Adrenal gland (tissue), 12 donors: Measurements from ENCODE around the gene GCHFR. TPM values are rescaled to one million over a fixed set of nuclear protein-coding genes. Genes with fewer than 3 reads are reported as not detected.

Experiments
- DNase-seq, 7 donors: peaks; one replicate each; pipeline ENCODE4 v3.0.0-alpha.2; 2019 to 2020
- H3K27ac ChIP-seq, 5 donors: fragments of 200-600 bp; sonication (generic) in 4 of 5; 1 replicate in 3 of 5; 2 replicates in 2 of 5; pipeline versions ENCODE4 v1.5.1 to v1.8.0; 2016 to 2020; ENCODE audit warnings: mild to moderate bottlenecking in 1 of 5
- H3K27me3 ChIP-seq: fragments of 200-600 bp; 2 replicates; pipeline ENCODE4 v1.8.0; 2021
- H3K36me3 ChIP-seq, 2 donors: fragments of 200-600 bp; replicated peaks in 1 of 2; 1 replicate in 1 of 2; 2 replicates in 1 of 2; pipeline versions ENCODE4 v1.5.1 to v1.8.0; 2018 to 2022
- H3K4me1 ChIP-seq, 2 donors: fragments of 200-600 bp; replicated peaks in 1 of 2; 1 replicate in 1 of 2; 2 replicates in 1 of 2; pipeline versions ENCODE4 v1.5.1 to v1.8.0; 2018 to 2021
- H3K4me3 ChIP-seq, 4 donors: fragments of 200-600 bp; sonication (generic) in 3 of 4; one replicate each; pipeline ENCODE4 v1.5.1; 2016 to 2018
- H3K9me3 ChIP-seq, 3 donors: fragments of 200-600 bp; sonication (generic) in 1 of 3; replicated peaks in 1 of 3; 1 replicate in 2 of 3; 2 replicates in 1 of 3; pipeline versions ENCODE4 v1.5.1 to v1.8.0; 2016 to 2021
- CTCF ChIP-seq, 6 experiments: fragments of 450-650 bp in 4 of 6; fragments of 200-600 bp in 2 of 6; sonication (generic) in 1 of 6; IDR thresholded peaks; 1 replicate in 5 of 6; 2 replicates in 1 of 6; pipeline versions ENCODE4 v1.5.1 to v1.8.0; 2016 to 2021; ENCODE audit warnings: antibody characterized with exemption in 6 of 6, mild to moderate bottlenecking in 2 of 6, moderate library complexity in 1 of 6
- POLR2A ChIP-seq, 2 donors: fragments of 450-650 bp; IDR thresholded peaks; one replicate each; pipeline ENCODE4 v1.6.1; 2017; ENCODE audit warnings: antibody characterized with exemption in 2 of 2, mild to moderate bottlenecking in 2 of 2, moderate library complexity in 1 of 2
- WGBS, 4 donors: extraction: QIAGEN DNeasy Blood & Tissue Kit in 2 of 4; methylation state at CpG; one replicate each; pipeline versions ENCODE4 v1.1.5 to v1.1.7; 2013 to 2017; 5-methylcytosine and 5-hydroxymethylcytosine counted together
- intact Hi-C, 2 donors: fragments of 100-400 bp; cut with DNase I; formaldehyde crosslinking; loops; one replicate each; pipeline versions ENCODE4 v1.14.1 to v1.15.0; 2022 to 2023
- polyA plus RNA-seq, 3 donors: library from polyadenylated mRNA; stranded (reverse); fragments of 200-250 nt in 2 of 3; fragments of 350-450 nt in 1 of 3; fragmentation: Illumina TruSeq in 1 of 3; extraction: RNeasy Lipid Tissue Mini Kit (QIAGEN cat#74804) in 1 of 3; gene quantifications; one replicate each; pipeline ENCODE4 v1.2.3, GENCODE V29; 2013 to 2014
- total RNA-seq, 9 donors: library from RNA; depleted of rRNA in 4 of 9; stranded (reverse); fragments of >200 nt in 4 of 9; fragments of 120-200 nt in 1 of 9; fragmentation: NEBNext Ultra II Directional in 1 of 9; extraction: Animal tissue kit (Norgen Biotek cat#: 25700) in 1 of 9; gene quantifications; one replicate each; pipeline versions ENCODE4 v1.1.0 to v1.2.4, GENCODE V29; 2013 to 2023
- donor health status: healthy with polysubstance abuse.
- donor health status: Bipolar disorder and iron deficiency.
- donor health status: DM: yes; HTN: yes; CAD: no.
- donor health status: DM: no; HTN: no; CAD: no.
- donor health status: DM: no; HTN: no; CAD: no.
- donor health status: DM: yes; HTN: yes; CAD: no.

The GCHFR gene
- total and polyA plus RNA-seq, 12 donors = 6.1 to 77.3 (median 20.1) TPM

- Histone ChIP-seq H3K9me3 (no peaks in the 10 kb centered on the region), H3K4me1 (no peaks in the 10 kb centered on the region), H3K4me3 (no peak overlapping the region), H3K36me3 (peaks cover 0 to 54% of the 10 kb centered on the region in 2 donors), H3K27me3 (no peaks in the 10 kb centered on the region), H3K27ac (no peak overlapping the region)
- whole genome bisulfite sequencing, 4 donors = 70 to 78% (median 72%) methylated on average over 3 of the region's 3 CpGs
- no peak for TF ChIP-seq POLR2A (IDR thresholded peaks at IDR 0.05)
- TF ChIP-seq CTCF (IDR thresholded peaks at IDR 0.05) = no peak
- no peak for DNase-seq
- intact Hi-C loops = no loop called here
Measured at GRCh38 chr15:40746916-40747418, 16.9 kb upstream of the GCHFR start.

GRCh38 chr15:40747685-40748631 is 15.9 kb upstream of the GCHFR start:
- intact Hi-C loops = no loop called here
- Histone ChIP-seq H3K27ac (no peak overlapping the region), H3K36me3 (peaks cover 0 to 49% of the 10 kb centered on the region in 2 donors), H3K4me1 (peaks cover 0 to 2% of the 10 kb centered on the region in 2 donors), H3K4me3 (no peak overlapping the region), H3K9me3 (no peaks in the 10 kb centered on the region), H3K27me3 (no peaks in the 10 kb centered on the region)
- DNase-seq = no peak
- WGBS, 4 donors = 65 to 72% (median 66%) methylated on average over 6 to 7 of the region's 7 CpGs
- no peak for TF ChIP-seq CTCF (IDR thresholded peaks at IDR 0.05)
- TF ChIP-seq POLR2A (IDR thresholded peaks at IDR 0.05) = no peak

GRCh38 chr15:40749151-40749630 is 14.7 kb upstream of the GCHFR start:
- intact Hi-C loops = no loop called here
- H3K36me3 ChIP-seq = peaks cover 0 to 37% of the 10 kb centered on the region in 2 donors
- TF ChIP-seq CTCF (IDR thresholded peaks at IDR 0.05) (no peak), POLR2A (IDR thresholded peaks at IDR 0.05) (no peak)
- no peak for DNase-seq
- no peaks in the 10 kb centered on the region for H3K9me3 ChIP-seq
- no peak overlapping the region for H3K27ac ChIP-seq
- WGBS, 4 donors = 89 to 98% (median 97%) methylated on average over 3 to 4 of the region's 4 CpGs
- H3K4me1 ChIP-seq = peaks cover 0 to 12% of the 10 kb centered on the region in 2 donors
- H3K27me3 ChIP-seq = no peaks in the 10 kb centered on the region
- no peak overlapping the region for H3K4me3 ChIP-seq

- peaks cover 0 to 29% of the 10 kb centered on the region in 2 donors for H3K36me3 ChIP-seq
- intact Hi-C loops = no loop called here
- TF ChIP-seq POLR2A (IDR thresholded peaks at IDR 0.05) (no peak), CTCF (IDR thresholded peaks at IDR 0.05) (no peak)
- H3K9me3 ChIP-seq = no peaks in the 10 kb centered on the region
- DNase-seq = no peak
- H3K4me1 ChIP-seq = peaks cover 0 to 18% of the 10 kb centered on the region in 2 donors
- WGBS, 4 donors = 90 to 93% (median 93%) methylated on average over 2 to 4 of the region's 4 CpGs
- H3K27ac ChIP-seq = no peak overlapping the region
- no peak overlapping the region for H3K4me3 ChIP-seq
- no peaks in the 10 kb centered on the region for H3K27me3 ChIP-seq
Measured at GRCh38 chr15:40750885-40751284, 13.0 kb upstream of the GCHFR start.
